ENCODE measurements around the gene IHH.
A peak's percentile ranks its signal among the peaks of the same experiment; 100 is the strongest.

The IHH gene

GRCh38 chr2:219084791-219085190, 24.1 kb upstream of the IHH start:
- H3K27ac ChIP-seq, result no peak overlapping the region
- TF ChIP-seq, protein P1, sequence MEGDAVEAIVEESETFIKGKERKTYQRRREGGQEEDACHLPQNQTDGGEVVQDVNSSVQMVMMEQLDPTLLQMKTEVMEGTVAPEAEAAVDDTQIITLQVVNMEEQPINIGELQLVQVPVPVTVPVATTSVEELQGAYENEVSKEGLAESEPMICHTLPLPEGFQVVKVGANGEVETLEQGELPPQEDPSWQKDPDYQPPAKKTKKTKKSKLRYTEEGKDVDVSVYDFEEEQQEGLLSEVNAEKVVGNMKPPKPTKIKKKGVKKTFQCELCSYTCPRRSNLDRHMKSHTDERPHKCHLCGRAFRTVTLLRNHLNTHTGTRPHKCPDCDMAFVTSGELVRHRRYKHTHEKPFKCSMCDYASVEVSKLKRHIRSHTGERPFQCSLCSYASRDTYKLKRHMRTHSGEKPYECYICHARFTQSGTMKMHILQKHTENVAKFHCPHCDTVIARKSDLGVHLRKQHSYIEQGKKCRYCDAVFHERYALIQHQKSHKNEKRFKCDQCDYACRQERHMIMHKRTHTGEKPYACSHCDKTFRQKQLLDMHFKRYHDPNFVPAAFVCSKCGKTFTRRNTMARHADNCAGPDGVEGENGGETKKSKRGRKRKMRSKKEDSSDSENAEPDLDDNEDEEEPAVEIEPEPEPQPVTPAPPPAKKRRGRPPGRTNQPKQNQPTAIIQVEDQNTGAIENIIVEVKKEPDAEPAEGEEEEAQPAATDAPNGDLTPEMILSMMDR (IDR thresholded peaks at IDR 0.05), result no peak
- TF ChIP-seq ZFX (IDR thresholded peaks at IDR 0.05; ENCODE audit: borderline replicate concordance), result no peak

- TF ChIP-seq ZFX (IDR thresholded peaks at IDR 0.05; ENCODE audit: borderline replicate concordance), result no peak
- TF ChIP-seq, protein P1 (IDR thresholded peaks at IDR 0.05), result no peak
- H3K27ac ChIP-seq, result no peak overlapping the region
These were observed 21.7 kb upstream of the IHH start for GRCh38 chr2:219082332-219082958.

- no peak overlapping the region for H3K27ac ChIP-seq
- TF ChIP-seq ZFX (IDR thresholded peaks at IDR 0.05; ENCODE audit: borderline replicate concordance), result no peak
- TF ChIP-seq, protein P1 (IDR thresholded peaks at IDR 0.05), result no peak
These were observed 21.1 kb upstream of the IHH start for GRCh38 chr2:219081701-219082331.

GRCh38 chr2:219081096-219081495, 20.4 kb upstream of the IHH start:
- TF ChIP-seq, protein P1 (IDR thresholded peaks at IDR 0.05), result no peak
- TF ChIP-seq ZFX (IDR thresholded peaks at IDR 0.05; ENCODE audit: borderline replicate concordance), result no peak
- H3K27ac ChIP-seq, result no peak overlapping the region

DNA sequence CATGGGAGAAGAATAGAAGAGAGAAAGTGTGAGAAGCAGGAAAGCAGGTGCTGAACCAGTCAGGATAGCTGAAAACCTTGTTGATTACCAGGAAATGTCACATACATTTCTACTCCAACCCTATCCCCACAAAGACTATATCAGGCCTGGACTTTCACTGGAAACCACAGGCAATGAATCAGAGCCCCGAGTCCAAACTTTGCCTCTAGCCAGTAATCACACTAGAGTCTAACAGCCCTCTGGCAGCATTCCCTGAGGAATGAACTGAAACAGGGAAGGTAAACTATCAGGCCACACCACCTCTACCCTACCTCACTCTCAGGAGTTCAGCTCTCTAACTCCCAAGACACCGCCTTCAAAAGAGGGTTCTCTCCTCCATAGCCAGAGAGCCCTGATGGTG, 18.7 kb upstream of the IHH start:
- TF ChIP-seq, protein P1 (IDR thresholded peaks at IDR 0.05), result no peak
- no peak for TF ChIP-seq ZFX (IDR thresholded peaks at IDR 0.05; ENCODE audit: borderline replicate concordance)
- no peak overlapping the region for H3K27ac ChIP-seq

DNA sequence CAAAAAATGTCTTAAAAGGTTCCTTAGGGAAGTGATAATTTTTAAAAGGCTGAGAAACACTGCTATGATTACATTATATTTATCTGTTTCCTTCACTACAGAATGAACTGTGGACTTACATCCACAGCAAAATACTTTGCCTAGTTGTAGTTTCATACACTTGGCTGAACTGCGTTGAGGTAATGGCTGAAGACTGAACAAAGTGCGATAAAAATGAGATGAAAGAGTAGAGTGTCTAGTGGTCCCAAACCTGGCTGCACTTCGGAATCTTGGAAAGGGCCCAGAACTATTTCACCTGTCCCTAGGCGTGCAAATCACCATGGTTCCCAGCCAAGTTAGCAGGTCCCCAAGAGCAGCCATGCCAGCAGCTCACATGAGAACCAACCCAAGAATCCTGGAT, 18.2 kb upstream of the IHH start:
- TF ChIP-seq ZFX (IDR thresholded peaks at IDR 0.05; ENCODE audit: borderline replicate concordance), result no peak
- TF ChIP-seq, protein P1 (IDR thresholded peaks at IDR 0.05), result no peak
- no peak overlapping the region for H3K27ac ChIP-seq

DNA sequence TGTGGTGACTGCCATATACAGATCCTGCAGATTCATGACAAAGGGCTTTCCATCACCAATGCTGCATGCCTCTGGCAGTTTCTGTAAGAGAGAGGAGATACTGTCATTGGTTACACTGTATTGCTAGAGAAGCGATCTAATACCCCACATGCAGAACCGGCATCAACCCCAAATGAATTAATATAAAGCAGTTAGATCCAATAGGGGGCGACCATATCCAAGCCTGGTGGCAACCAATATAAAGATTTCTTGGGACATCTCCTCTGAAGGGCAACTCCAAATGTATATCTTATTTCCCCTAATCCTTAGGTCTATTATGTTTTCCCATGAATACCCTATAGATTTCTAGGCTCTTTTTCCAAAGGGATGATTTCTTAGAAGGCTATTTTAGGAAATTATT, 17.4 kb upstream of the IHH start:
- TF ChIP-seq, protein P1 (IDR thresholded peaks at IDR 0.05), result peak; percentile 27
- TF ChIP-seq ZFX (IDR thresholded peaks at IDR 0.05; ENCODE audit: borderline replicate concordance), result no peak

More for the DNA sequence above, 17.4 kb upstream of the IHH start:
- H3K27ac ChIP-seq, result no peak overlapping the region

Data from 22Rv1 (cell line).